8988T (cell line): ENCODE results near the gene LYPD3.

Source experiments
- DNase-seq: peaks from one replicate; pipeline ENCODE4 v3.0.0; 2011

LYPD3 gene

GRCh38 chr19:43429395-43429794 lies 36.0 kb downstream of the LYPD3 start:
- DNase-seq, result no peak

- DNase-seq, result no peak
Measured at GRCh38 chr19:43425567-43426392, 39.6 kb downstream of the LYPD3 start.

- DNase-seq, result no peak
Measured at GRCh38 chr19:43423779-43424178, 41.6 kb downstream of the LYPD3 start.

- DNase-seq, result no peak
Measured at GRCh38 chr19:43422689-43423066, 42.7 kb downstream of the LYPD3 start.

DNA sequence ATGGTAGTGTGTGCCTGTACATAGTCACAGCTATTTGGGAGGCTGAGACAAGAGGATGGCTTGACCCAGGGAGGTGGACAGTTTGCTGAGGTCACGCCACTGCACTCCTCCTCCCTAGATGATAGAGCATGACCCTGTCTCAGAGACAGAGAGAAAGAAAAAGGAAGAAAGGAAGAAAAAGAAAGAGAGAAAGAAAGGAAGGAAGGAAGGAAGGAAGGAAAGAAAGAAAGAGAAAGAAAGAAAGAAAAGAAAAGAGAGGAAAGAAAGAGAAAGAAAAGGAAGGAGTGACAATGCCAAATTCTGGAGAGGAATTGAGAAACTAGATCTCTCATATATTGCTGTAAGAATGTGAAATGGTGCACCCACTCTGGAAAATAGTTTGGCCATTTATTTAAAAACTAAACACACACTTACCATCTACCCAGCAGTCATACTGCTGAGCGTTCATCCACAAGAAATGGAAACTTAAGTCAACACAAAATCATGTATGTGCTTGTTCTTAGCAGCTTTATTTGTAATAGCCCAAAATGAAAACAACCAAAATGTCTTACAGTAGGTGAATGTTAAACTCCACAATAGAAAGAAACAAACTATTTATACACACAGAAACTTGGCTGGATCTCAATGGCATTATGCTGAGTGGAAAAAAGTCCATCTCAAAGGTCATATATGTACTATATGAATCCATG lies 43.3 kb downstream of the LYPD3 start:
- no peak for DNase-seq

DNA sequence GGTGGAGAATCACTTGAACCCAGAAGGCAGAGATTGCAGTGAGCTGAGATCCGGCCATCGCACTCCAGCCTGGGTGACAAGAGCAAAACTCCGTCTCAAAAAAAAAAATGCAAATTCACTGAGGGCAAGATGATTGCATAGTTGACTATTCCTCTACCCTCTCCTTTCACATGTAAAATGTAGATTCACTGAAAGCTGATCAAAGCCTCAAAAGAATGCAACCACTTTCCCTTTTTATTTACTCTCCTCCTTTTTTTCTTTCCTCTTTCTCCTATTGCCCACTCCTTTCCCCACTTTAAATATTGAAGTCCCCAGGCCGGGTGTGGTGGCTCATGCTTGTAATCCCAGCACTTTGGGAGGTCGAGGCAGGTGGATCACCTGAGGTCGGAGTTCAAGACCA lies 44.5 kb downstream of the LYPD3 start:
- DNase-seq, result no peak

DNA sequence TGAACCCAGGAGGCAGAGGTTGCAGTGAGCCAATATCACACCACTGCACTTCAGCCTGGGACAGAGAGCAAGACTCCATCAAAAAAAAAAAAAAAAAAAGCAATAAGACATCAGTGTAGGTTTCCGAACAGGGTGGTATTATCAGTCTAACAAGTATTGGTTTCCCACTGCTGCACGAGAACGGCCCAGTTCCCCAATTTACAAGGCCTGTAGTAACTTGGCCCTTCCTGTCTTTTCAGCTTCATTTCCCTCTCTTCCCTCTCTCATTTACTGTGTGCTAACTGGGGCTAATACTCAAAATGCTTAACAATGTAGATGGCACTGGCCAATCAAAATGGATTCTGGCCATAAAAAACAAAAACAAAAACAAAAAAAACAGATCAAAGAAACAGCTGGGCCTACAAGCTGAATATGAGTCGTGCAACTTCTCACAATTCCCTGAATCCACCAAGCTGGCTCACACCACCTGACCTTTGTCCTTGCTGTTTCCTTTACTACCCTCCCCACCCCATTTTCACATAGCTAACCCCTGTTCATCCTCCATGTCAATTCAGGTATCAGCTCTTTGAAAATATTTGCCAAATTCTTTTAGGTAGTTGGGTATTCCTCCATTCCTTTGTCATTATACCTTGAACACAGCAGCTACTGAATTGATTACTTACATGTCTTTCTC lies 48.3 kb downstream of the LYPD3 start:
- DNase-seq, result no peak

GRCh38 chr19:43414554-43414953 lies 50.9 kb downstream of the LYPD3 start, which contains the start of gene TEX101:
TEX101 (plus strand) TSS chr19:43414890; CDS start chr19:43415920, 1,030 bp downstream.
- DNase-seq, result no peak

DNA sequence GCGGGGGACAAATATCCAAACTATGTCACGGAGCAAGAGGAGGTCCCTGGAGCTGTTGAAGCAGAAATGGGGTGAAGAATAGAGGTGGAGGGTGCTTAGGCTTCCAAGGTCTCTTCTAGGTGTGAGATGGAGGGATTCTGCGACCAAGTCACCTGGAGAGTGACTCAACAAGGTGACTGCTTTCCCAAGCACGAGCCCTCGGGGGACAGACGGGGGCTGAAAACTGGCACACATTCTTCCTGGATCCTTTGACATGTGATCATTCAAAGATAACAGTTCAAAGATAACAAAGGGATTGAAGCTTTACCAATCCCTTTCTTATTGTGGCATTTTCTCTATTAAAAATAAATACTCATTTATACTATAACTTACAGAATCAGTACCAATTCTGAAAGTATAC lies 53.0 kb downstream of the LYPD3 start:
- DNase-seq, result no peak
